GM23248 (cell line): ENCODE data around the gene FBXO2. TPM values are rescaled to one million over a fixed set of nuclear protein-coding genes. Genes with fewer than 3 reads are reported as not detected.
A peak's percentile ranks its signal among the peaks of the same experiment; 100 is the strongest.

Experiments
- DNase-seq: peaks from one replicate; pipeline ENCODE4 v3.0.0-alpha.2; 2015
- H2AFZ ChIP-seq: fragments of 200-600 bp; sonication (generic); 2 replicates; pipeline ENCODE4 v1.6.1; 2016; ENCODE audit warnings: antibody characterized with exemption
- H3F3A ChIP-seq: fragments of 200-600 bp; sonication (generic); 2 replicates; pipeline ENCODE4 v1.6.1; 2016; ENCODE audit warnings: mild to moderate bottlenecking, antibody characterized with exemption, mixed run types; ENCODE audit not compliant: insufficient read depth
- H3K27ac ChIP-seq: fragments of 200-600 bp; sonication (generic); 2 replicates; pipeline ENCODE4 v1.5.1; 2016; ENCODE audit warnings: mild to moderate bottlenecking
- H3K27me3 ChIP-seq: fragments of 200-600 bp; sonication (generic); replicated peaks from 2 replicates; pipeline ENCODE4 v1.6.1; 2016; ENCODE audit warnings: mild to moderate bottlenecking; ENCODE audit not compliant: insufficient read depth
- H3K36me3 ChIP-seq: fragments of 200-600 bp; sonication (generic); 2 replicates; pipeline ENCODE4 v1.6.1; 2016; ENCODE audit warnings: low read depth, mild to moderate bottlenecking
- H3K4me1 ChIP-seq: fragments of 200-600 bp; sonication (generic); 2 replicates; pipeline ENCODE4 v1.6.1; 2016; ENCODE audit warnings: mild to moderate bottlenecking; ENCODE audit not compliant: insufficient read depth
- H3K4me2 ChIP-seq: fragments of 200-600 bp; sonication (generic); one replicate; pipeline ENCODE4 v1.6.1; 2016; ENCODE audit warnings: mild to moderate bottlenecking; ENCODE audit not compliant: unreplicated experiment
- H3K4me3 ChIP-seq: fragments of 200-600 bp; sonication (generic); 2 replicates; pipeline ENCODE4 v1.5.1; 2016; ENCODE audit warnings: mild to moderate bottlenecking
- H3K79me2 ChIP-seq: fragments of 200-600 bp; sonication (generic); 2 replicates; pipeline ENCODE4 v1.6.1; 2016; ENCODE audit warnings: mild to moderate bottlenecking; ENCODE audit not compliant: insufficient read depth
- H3K9ac ChIP-seq: fragments of 200-600 bp; sonication (generic); 2 replicates; pipeline ENCODE4 v1.6.1; 2016; ENCODE audit warnings: mild to moderate bottlenecking
- H3K9me2 ChIP-seq: fragments of 200-600 bp; sonication (generic); 2 replicates; pipeline ENCODE4 v1.6.1; 2016; ENCODE audit warnings: mixed run types, mild to moderate bottlenecking, moderate library complexity; ENCODE audit not compliant: insufficient read depth
- H3K9me3 ChIP-seq: fragments of 200-600 bp; sonication (generic); one replicate; pipeline ENCODE4 v1.6.1; 2017; ENCODE audit warnings: low read depth
- H4K20me1 ChIP-seq: fragments of 200-600 bp; sonication (generic); 2 replicates; pipeline ENCODE4 v1.6.0; 2016; ENCODE audit not compliant: insufficient read depth
- EZH2 ChIP-seq: fragments of 200-600 bp; sonication (generic); IDR thresholded peaks from 2 replicates; pipeline ENCODE4 v1.6.1; 2018; ENCODE audit warnings: antibody characterized with exemption, mild to moderate bottlenecking; ENCODE audit not compliant: insufficient read depth, poor library complexity, severe bottlenecking
- EZH2phosphoT487 ChIP-seq: fragments of 200-600 bp; sonication (generic); IDR thresholded peaks from 2 replicates; pipeline ENCODE4 v1.6.1; 2018; ENCODE audit warnings: antibody characterized with exemption, moderate library complexity, mild to moderate bottlenecking, low read depth; ENCODE audit not compliant: insufficient read depth
- WGBS, 2 experiments: methylation state at CpG; one replicate each; pipeline ENCODE4 v1.1.6; 2015 to 2017; ENCODE audit warnings: low lambda C conversion rate in 2 of 2, low coverage in 1 of 2; ENCODE audit errors: missing lambda C conversion rate in 2 of 2; 5-methylcytosine and 5-hydroxymethylcytosine counted together
- in situ Hi-C: fragments of 300-500 bp; cut with MboI; formaldehyde crosslinking; loops from 2 replicates; pipeline ENCODE4 v1.15.0; 2020
- polyA plus RNA-seq: library from polyadenylated mRNA; unstranded; fragments of >200 nt; fragmentation: Nextera tagmentation; extraction: Ambion mirVana; gene quantifications from 2 replicates; pipeline ENCODE4 v1.2.1, GENCODE V29; 2016
- total RNA-seq: library from RNA; depleted of rRNA; stranded (reverse); fragments of >200 nt; shearing (Covaris generic); gene quantifications from 2 replicates; pipeline ENCODE4 v1.2.3, GENCODE V29; 2014; rRNA removed

FBXO2 gene
- total RNA-seq (1.1 and 3.7 TPM in 2 replicates), polyA plus RNA-seq (0.32 and 0.54 TPM in 2 replicates)

DNA sequence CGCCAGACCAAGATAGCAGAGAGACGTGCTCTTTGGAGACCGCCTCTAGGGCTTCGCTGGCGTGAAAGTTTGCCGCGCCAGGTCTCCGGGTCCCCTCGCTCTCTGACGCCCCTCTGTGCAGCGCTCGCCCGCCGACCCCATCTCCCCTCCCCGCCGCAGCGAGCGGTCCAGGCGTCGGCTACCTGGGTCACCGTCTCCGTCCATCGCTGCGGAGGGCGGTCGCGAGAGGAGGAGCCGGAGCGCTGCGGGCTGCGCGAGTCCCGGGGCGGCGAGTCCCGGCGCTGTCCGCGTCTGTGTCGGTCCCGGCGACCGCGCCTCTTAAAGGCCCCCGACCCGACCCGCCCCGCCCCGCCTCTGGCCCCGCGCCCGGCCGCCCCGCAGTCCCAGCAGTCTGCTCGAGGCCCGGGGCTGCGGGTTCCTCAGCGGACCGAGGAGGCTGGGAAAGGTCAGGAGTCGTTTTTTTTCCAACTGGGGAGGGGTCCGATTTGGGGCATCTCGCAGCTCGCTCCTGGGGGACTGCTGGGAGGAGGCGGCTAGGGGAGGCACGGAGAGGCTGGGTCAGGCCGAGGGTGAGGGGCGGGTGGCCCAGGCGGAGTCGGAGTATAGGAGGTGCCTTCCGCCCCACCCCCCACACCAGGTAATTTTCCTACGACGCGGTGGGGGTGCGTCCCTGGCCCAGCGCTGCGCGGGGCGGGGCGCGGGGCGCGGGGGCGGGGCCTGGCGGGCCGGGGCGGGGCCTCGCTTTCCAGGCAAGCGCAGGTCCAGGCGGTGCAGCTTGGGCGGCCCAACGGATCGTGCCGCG lies at the start of gene FBXO2, which contains the start of gene FBXO44:
TSS of gene FBXO2 (minus strand) at position 293 of the 802 bp plus-strand sequence. CDS start at position 204, 89 bp downstream.
TSS of gene FBXO44 (plus strand) at position 741 of the 802 bp plus-strand sequence. CDS start 959 bp downstream, outside the sequence.
- H3K36me3 ChIP-seq: no peaks in the 10 kb centered on the region; the same call in 1 of the 2 replicates
- H3K27ac ChIP-seq: no peak within 1 kb of the TSS
- no peaks in the 10 kb centered on the region for H3K9me3 ChIP-seq
- H3F3A ChIP-seq: no peaks in the 10 kb centered on the region
- in situ Hi-C loops: no loop called here
- no peaks in the 10 kb centered on the region for H3K4me1 ChIP-seq
- WGBS, 2 experiments: 7 to 8% methylated on average over 60 to 90 of the region's 94 CpGs
- H3K9me2 ChIP-seq: no peaks in the 10 kb centered on the region
- H2AFZ ChIP-seq: peak within 1 kb of the TSS; percentile 60
- no peaks in the 10 kb centered on the region for H4K20me1 ChIP-seq
- H3K9ac ChIP-seq: peak within 1 kb of the TSS; percentile 75
- H3K79me2 ChIP-seq: no peaks in the 10 kb centered on the region
- no peaks in the 10 kb centered on the region for H3K27me3 ChIP-seq
- TF ChIP-seq EZH2phosphoT487: no peak
- TF ChIP-seq EZH2: no peak
- H3K4me2 ChIP-seq: peak within 1 kb of the TSS; percentile 70
- peak within 1 kb of the TSS; percentile 61 for H3K4me3 ChIP-seq
- peak; percentile 65 for DNase-seq

- TF ChIP-seq EZH2: no peak
- no peak for TF ChIP-seq EZH2phosphoT487
- H3K36me3 ChIP-seq: no peaks in the 10 kb centered on the region
- no peak overlapping the region for H3K4me2 ChIP-seq
- peaks cover 32% of the 10 kb centered on the region for H3K27me3 ChIP-seq
- H3K9me2 ChIP-seq: no peaks in the 10 kb centered on the region
- H3K9ac ChIP-seq: no peak overlapping the region
- peaks cover 8% of the 10 kb centered on the region; the same call in 1 of the 2 replicates for H3K4me1 ChIP-seq
- H4K20me1 ChIP-seq: no peaks in the 10 kb centered on the region
- no peaks in the 10 kb centered on the region for H3K79me2 ChIP-seq
- DNase-seq: no peak
- in situ Hi-C loops: no loop called here
- H3K4me3 ChIP-seq: no peak overlapping the region
- H3K27ac ChIP-seq: no peak overlapping the region
- WGBS, 2 experiments: 68 to 69% methylated on average over 8 of the region's 8 CpGs
- H3K9me3 ChIP-seq: no peaks in the 10 kb centered on the region
- H2AFZ ChIP-seq: no peak overlapping the region
- H3F3A ChIP-seq: no peaks in the 10 kb centered on the region
These were observed 49.3 kb upstream of the FBXO2 start for GRCh38 chr1:11703357-11704193.

DNA sequence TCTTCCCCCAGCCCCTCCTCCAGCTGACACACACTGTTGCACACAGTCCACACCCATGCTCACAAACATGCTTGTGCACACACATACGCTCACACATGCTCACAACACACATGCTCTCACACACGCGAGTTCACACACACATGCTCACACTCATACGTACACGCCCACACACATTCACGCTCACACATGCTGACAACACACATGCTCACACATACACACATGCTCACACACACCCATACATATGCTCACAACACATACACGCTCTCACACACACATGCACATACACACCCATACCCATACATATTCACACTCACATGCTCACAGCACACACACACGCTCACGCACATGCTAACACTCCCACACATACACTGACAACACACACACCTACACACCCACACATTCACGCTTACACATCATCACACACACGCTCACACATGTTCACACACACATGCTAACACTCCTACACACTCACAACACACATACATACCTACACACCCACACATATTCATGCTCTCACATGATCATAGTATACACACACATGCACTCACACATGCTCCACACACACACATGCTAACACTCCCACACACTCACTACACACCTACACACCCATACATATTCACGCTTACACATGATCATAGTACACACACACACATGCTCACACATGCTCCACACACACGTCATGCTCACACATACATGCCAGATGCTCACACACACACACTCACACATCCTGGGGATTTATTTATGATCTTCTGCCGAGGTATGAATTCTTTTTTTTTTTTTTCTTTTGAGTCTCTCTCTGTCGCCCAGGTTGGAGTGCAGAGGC lies 48.0 kb upstream of the FBXO2 start:
- Histone ChIP-seq H3K4me3 (0 out of 2 replicates have a peak overlapping the region, but pooled peaks have one; percentile 34), H3K36me3 (no peaks in the 10 kb centered on the region), H3K9me2 (no peaks in the 10 kb centered on the region), H3K9ac (peak overlapping the region; percentile 2; the same call in 1 of the 2 replicates), H4K20me1 (no peaks in the 10 kb centered on the region), H3K4me1 (peaks cover 8% of the 10 kb centered on the region; the same call in 1 of the 2 replicates), H3K79me2 (no peaks in the 10 kb centered on the region), H3K27me3 (peaks cover 36% of the 10 kb centered on the region), H3K4me2 (peak overlapping the region; percentile 18), H3K27ac (no peak overlapping the region), H3F3A (no peaks in the 10 kb centered on the region), H2AFZ (peak overlapping the region; percentile 30; the same call in 1 of the 2 replicates), H3K9me3 (no peaks in the 10 kb centered on the region)
- no peak for DNase-seq
- TF ChIP-seq EZH2: no peak
- TF ChIP-seq EZH2phosphoT487: no peak
- in situ Hi-C loops: no loop called here
- WGBS, 2 experiments: 50 to 53% methylated on average over 15 of the region's 15 CpGs
